Measurements from ENCODE around the gene ZRANB3. TPM values are rescaled to one million over a fixed set of nuclear protein-coding genes. Genes with fewer than 3 reads are reported as not detected.

The ZRANB3 gene
- total RNA-seq, 1 donor from 2014 or later = 8.5 TPM

- no peak for DNase-seq (ENCODE audit: low read depth)
- H3K4me3 ChIP-seq (ENCODE audit: low read depth, low read length) = no peak overlapping the region
- no peaks in the 10 kb centered on the region for H3K27me3 ChIP-seq (ENCODE audit: control insufficient read depth, insufficient read depth, low read length)
- TF ChIP-seq CTCF (IDR thresholded peaks at IDR 0.05; ENCODE audit: insufficient read depth, low read length, poor library complexity, severe bottlenecking) = no peak
- no peaks in the 10 kb centered on the region for H3K36me3 ChIP-seq (ENCODE audit: control insufficient read depth, insufficient read depth, low read length)
These were observed 427.2 kb downstream of the ZRANB3 start for GRCh38 chr2:135103843-135104242.

- no peaks in the 10 kb centered on the region for H3K36me3 ChIP-seq (ENCODE audit: control insufficient read depth, insufficient read depth, low read length)
- no peak overlapping the region for H3K4me3 ChIP-seq (ENCODE audit: low read depth, low read length)
- no peaks in the 10 kb centered on the region for H3K27me3 ChIP-seq (ENCODE audit: control insufficient read depth, insufficient read depth, low read length)
- TF ChIP-seq CTCF (IDR thresholded peaks at IDR 0.05; ENCODE audit: insufficient read depth, low read length, poor library complexity, severe bottlenecking) = no peak
- no peak for DNase-seq (ENCODE audit: low read depth)
These were observed 431.1 kb downstream of the ZRANB3 start for GRCh38 chr2:135099802-135100483.

DNA sequence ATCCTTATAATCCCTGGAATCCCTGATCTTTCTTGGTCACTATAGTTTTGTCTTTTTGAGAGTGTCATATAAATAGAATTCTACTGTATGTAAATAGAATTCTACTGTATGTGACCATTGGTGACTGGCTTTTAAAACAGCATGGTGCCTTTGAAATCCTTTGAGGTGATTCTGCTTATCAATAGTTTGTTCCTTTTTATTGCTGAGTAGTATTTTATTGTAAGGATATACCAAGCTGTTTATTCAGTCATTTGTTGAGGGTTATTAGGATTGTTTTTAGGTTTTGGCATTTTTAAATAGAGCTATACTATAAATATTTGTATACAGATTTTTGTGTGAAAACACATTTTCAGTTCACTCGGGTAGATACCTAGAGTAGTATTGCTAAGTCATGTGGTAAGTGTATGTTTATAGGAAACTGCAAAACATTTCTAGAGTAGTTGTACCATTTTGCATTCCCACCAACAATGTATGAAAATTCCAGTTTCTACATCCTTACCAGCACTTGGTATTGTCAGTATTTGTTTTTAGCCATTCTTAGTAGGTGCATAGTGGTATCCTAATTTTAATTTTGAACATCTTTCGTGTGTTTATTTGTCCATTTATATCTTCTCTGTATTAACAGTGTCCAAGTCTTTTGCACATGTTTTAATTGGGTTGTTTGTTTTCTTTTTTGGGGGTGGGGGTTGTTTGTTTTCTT, 433.3 kb downstream of the ZRANB3 start:
- no peak for DNase-seq (ENCODE audit: low read depth)
- TF ChIP-seq CTCF (IDR thresholded peaks at IDR 0.05; ENCODE audit: insufficient read depth, low read length, poor library complexity, severe bottlenecking) = no peak
- Histone ChIP-seq H3K36me3 (ENCODE audit: control insufficient read depth, insufficient read depth, low read length) (no peaks in the 10 kb centered on the region), H3K27me3 (ENCODE audit: control insufficient read depth, insufficient read depth, low read length) (no peaks in the 10 kb centered on the region), H3K4me3 (ENCODE audit: low read depth, low read length) (no peak overlapping the region)

DNA sequence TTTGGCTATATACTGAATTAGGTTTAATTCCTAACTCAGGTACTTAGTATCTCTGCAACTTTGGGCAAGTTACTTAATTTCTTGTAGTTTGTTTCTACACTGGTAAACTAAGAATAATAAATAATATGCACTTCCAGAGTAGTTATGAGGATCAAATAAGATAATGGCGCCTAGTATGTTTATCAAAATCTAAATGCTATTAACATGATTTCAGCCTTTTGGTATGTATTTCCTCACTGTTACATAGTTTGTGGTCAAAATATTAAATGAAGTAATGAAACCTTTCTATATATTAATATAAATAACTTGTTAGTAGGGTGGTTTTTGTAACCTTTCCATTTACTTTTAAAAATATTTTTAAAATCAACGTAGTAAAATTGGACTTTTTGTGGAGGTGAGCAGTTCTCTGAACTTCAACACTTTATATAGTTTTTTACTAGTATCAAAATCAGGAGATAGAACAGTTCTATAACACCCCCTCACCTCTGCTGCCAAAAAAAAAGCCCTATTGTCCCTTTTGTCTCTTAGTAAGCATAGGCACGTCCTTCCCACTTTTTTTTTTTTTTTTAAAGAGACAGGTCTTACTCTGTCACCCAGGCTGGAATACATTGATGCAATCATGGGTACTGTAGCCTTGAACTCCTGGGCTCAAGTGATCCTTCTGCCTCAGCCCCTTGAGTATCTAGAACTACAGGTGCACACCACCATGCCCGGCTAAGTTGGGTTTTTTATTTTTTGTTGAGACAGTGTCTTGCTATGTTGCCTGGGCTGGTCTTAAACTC, 434.2 kb downstream of the ZRANB3 start:
- Histone ChIP-seq H3K36me3 (ENCODE audit: control insufficient read depth, insufficient read depth, low read length) (no peaks in the 10 kb centered on the region), H3K4me3 (ENCODE audit: low read depth, low read length) (no peak overlapping the region), H3K27me3 (ENCODE audit: control insufficient read depth, insufficient read depth, low read length) (no peaks in the 10 kb centered on the region)
- TF ChIP-seq CTCF (IDR thresholded peaks at IDR 0.05; ENCODE audit: insufficient read depth, low read length, poor library complexity, severe bottlenecking) = no peak
- DNase-seq (ENCODE audit: low read depth) = no peak

DNA sequence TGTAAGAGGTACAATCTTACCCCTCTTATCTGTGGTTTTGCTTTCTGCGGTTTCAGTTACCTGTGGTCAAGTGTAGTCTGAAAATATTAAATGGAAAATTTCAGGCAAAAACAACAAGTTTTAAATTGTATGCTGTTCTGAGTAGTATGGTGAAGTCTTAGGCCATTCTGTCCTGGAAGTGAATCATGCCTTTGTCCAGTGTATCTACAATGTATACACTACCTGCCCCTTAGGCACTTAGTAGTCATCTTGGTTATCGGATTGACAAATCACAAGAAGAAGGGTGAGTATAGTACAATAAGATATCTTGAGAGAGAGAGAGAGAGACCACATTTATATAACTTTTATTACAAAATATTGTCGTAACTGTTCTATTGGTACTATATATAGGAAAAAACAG, 435.4 kb downstream of the ZRANB3 start:
- Histone ChIP-seq H3K4me3 (ENCODE audit: low read depth, low read length) (no peak overlapping the region), H3K36me3 (ENCODE audit: control insufficient read depth, insufficient read depth, low read length) (no peaks in the 10 kb centered on the region), H3K27me3 (ENCODE audit: control insufficient read depth, insufficient read depth, low read length) (no peaks in the 10 kb centered on the region)
- no peak for TF ChIP-seq CTCF (IDR thresholded peaks at IDR 0.05; ENCODE audit: insufficient read depth, low read length, poor library complexity, severe bottlenecking)
- DNase-seq (ENCODE audit: low read depth) = no peak
